Measurements from ENCODE around the gene CREB5. TPM values are rescaled to one million over a fixed set of nuclear protein-coding genes. Genes with fewer than 3 reads are reported as not detected.

CREB5 gene
- total and polyA plus RNA-seq, 2 experiments from 2014 or later = 2.4 to 4.4 TPM

DNA sequence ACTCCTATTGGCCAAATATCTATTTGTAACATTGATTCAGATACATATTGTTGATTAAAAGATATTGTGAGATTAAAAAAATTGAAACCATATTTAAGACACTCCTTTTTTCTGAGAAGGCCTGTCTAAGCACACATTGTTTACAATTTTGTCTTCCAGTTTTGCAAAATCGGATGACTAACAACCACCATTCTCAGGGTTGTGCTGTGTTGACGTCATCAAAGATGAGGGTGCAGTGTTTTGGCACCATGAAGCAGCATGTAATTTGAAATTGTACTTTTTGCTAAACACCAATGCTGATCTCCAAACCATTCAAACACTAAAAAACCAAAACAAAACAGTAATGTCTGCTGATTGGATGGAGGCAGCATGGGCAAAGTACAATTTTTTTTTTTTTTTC, 7.4 kb downstream of the CREB5 start (continued):
- TF ChIP-seq ZNF462 (CRISPR knock-in tag; IDR thresholded peaks at IDR 0.05) = no peak
- no peak for TF ChIP-seq ZNF331 (CRISPR knock-in tag; IDR thresholded peaks at IDR 0.05; ENCODE audit: low read depth)
- no peak for TF ChIP-seq EZH2phosphoT487 (IDR thresholded peaks at IDR 0.05; ENCODE audit: unreplicated experiment)

DNA sequence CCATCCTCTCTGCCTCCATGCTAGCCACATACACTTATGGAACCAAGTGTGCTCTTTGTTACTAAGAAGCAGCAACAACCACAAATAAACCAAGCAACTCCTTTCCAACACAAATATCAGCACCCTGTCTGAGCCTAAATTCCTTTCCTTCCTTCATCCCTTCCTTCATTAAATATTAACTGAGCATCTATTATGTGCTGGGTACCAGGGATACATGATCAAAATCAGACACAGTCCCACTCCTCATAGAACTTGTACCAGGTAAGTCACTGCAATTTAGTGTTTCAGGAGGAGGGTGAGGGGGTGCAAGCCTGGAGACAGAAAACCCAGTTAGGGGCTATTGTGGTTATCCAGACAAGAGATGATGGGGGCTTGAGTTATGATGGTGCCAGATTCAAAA, 10.8 kb downstream of the CREB5 start:
- Mint-ChIP-seq H3K27me3 (ENCODE audit: insufficient read depth, low read depth, poor library complexity) (no peaks in the 10 kb centered on the region), H3K4me3 (no peak overlapping the region), H3K9me3 (no peaks in the 10 kb centered on the region), H3K27ac (no peak overlapping the region), H3K36me3 (ENCODE audit: low read depth) (no peaks in the 10 kb centered on the region; the same call in 2 of the 3 replicates), H3K4me1 (no peaks in the 10 kb centered on the region)
- no peak overlapping the region for H3K27ac ChIP-seq (ENCODE audit: low read depth)
- no peaks in the 10 kb centered on the region for H4K20me1 ChIP-seq (replicated peaks; ENCODE audit: insufficient read depth)
- H2AFZ ChIP-seq = no peak overlapping the region
- H3K27me3 ChIP-seq (ENCODE audit: insufficient read depth) = no peaks in the 10 kb centered on the region
- no peaks in the 10 kb centered on the region; the same call in 1 of the 2 replicates for H3K9me2 ChIP-seq (ENCODE audit: insufficient read depth)
- no peaks in the 10 kb centered on the region for H3F3A ChIP-seq (replicated peaks; ENCODE audit: low read depth)
- H3K4me2 ChIP-seq = no peak overlapping the region
- no peaks in the 10 kb centered on the region for H3K36me3 ChIP-seq (ENCODE audit: insufficient read depth)
- no peaks in the 10 kb centered on the region for H3K79me2 ChIP-seq (replicated peaks; ENCODE audit: insufficient read depth)
- DNase-seq (ENCODE audit: low spot score) = no peak
- H3K4me3 ChIP-seq = no peak overlapping the region
- ATAC-seq = no peak
- no peaks in the 10 kb centered on the region for H3K4me1 ChIP-seq (ENCODE audit: insufficient read depth)
- TF ChIP-seq ZNF462 (CRISPR knock-in tag; IDR thresholded peaks at IDR 0.05) (no peak), CTCF (conservative IDR thresholded peaks at IDR 0.05; ENCODE audit: low read depth in 2 of 2) (no peak), POLR2AphosphoS5 (IDR thresholded peaks at IDR 0.05; ENCODE audit: low read depth) (no peak), CREB1 (CRISPR knock-in tag; IDR thresholded peaks at IDR 0.05; ENCODE audit: low read depth) (no peak), ZNF114 (CRISPR knock-in tag; IDR thresholded peaks at IDR 0.05) (no peak), JUNB (IDR thresholded peaks at IDR 0.05; ENCODE audit: unreplicated experiment) (no peak)
